ENCODE data around the gene LUZP1. TPM values are rescaled to one million over a fixed set of nuclear protein-coding genes. Genes with fewer than 3 reads are reported as not detected.

LUZP1 gene
- total RNA-seq, 4 donors from 2014 or later: 28.3 to 46.4 (median 33.3) TPM

DNA sequence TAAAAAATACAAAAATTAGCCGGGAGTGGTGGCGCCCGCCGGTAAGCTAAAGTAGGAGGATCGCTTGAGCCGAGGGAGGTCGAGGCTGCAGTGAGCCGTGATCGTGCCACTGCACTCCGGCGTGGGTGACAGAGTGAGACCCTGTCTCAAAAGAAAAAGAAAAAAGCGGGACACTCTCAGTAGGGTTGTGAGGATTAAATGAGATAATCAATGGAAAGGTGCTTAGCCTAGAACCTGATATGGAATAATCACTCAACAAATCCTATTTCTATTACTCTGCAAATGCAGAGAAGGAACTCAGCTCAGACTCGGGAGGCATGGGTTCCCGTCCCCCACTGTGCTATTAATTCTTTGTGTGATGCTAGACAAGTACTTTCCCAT is 529 bp upstream of the LUZP1 start:
- in situ Hi-C loops (cut with MboI; ENCODE audit: low pct_ligation_motif_present in 1 of 4, low pct_unique_long_range_greater_than_20kb in 1 of 4, low sequenced_read_pairs in 3 of 4): no loop called here
- no peaks in the 10 kb centered on the region for H3K36me3 ChIP-seq
- H3K4me3 ChIP-seq: peak overlapping the region in 3 of 4 donors; percentile 70 to 99 (median 77)
- intact Hi-C loops (cut with DNase I; ENCODE audit: low total_unique reads): no loop called here
- H3K4me1 ChIP-seq: peaks cover 6 to 50% (median 41%) of the 10 kb centered on the region in 4 donors
- H3K9me3 ChIP-seq: no peaks in the 10 kb centered on the region
- peak overlapping the region; percentile 95 to 100 (median 96) for H3K27ac ChIP-seq
- WGBS, 2 donors (ENCODE audit: low coverage in 1 of 2): 38 to 58% methylated on average over 12 to 14 of the region's 14 CpGs
- no peaks in the 10 kb centered on the region for H3K27me3 ChIP-seq
- DNase-seq: no peak
- TF ChIP-seq EP300 (IDR thresholded peaks at IDR 0.05; ENCODE audit: low read depth): no peak
- TF ChIP-seq, protein P1, sequence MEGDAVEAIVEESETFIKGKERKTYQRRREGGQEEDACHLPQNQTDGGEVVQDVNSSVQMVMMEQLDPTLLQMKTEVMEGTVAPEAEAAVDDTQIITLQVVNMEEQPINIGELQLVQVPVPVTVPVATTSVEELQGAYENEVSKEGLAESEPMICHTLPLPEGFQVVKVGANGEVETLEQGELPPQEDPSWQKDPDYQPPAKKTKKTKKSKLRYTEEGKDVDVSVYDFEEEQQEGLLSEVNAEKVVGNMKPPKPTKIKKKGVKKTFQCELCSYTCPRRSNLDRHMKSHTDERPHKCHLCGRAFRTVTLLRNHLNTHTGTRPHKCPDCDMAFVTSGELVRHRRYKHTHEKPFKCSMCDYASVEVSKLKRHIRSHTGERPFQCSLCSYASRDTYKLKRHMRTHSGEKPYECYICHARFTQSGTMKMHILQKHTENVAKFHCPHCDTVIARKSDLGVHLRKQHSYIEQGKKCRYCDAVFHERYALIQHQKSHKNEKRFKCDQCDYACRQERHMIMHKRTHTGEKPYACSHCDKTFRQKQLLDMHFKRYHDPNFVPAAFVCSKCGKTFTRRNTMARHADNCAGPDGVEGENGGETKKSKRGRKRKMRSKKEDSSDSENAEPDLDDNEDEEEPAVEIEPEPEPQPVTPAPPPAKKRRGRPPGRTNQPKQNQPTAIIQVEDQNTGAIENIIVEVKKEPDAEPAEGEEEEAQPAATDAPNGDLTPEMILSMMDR (IDR thresholded peaks at IDR 0.05): no peak
- no peak for TF ChIP-seq POLR2AphosphoS5 (IDR thresholded peaks at IDR 0.05)
- no peak for TF ChIP-seq POLR2A (IDR thresholded peaks at IDR 0.05)

DNA sequence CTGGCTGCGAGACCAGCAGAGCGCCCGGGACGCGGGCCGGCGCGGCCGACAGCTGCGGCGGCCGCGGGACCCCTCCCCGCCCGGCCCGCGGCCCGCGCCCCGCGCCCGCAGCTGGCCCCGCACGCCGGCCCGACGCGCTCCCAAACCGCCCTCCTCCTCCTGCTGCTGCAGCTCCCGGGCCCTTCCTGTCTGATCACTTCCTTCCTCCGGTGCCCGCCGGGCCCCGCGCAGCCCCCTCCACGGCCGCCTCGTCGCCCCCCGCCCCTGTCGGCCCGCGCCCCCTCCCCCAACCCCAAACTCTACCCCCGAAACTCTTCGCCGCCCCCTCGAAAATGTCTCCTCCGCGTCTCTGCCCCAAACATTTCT is 594 bp downstream of the LUZP1 start:
- WGBS, 2 donors (ENCODE audit: low coverage in 1 of 2): 0% methylated on average over 6 of the region's 49 CpGs; no CpG with 5 or more reads in 1 of the 2 donors
- DNase-seq: peak; percentile 39
- TF ChIP-seq POLR2AphosphoS5 (IDR thresholded peaks at IDR 0.05) (no peak), EP300 (IDR thresholded peaks at IDR 0.05; ENCODE audit: low read depth) (no peak)
- H3K27ac ChIP-seq: peak overlapping the region; percentile 95 to 100 (median 96)
- H3K36me3 ChIP-seq: no peaks in the 10 kb centered on the region
- H3K4me1 ChIP-seq: peaks cover 6 to 61% (median 44%) of the 10 kb centered on the region in 4 donors
- no peaks in the 10 kb centered on the region for H3K27me3 ChIP-seq
- no peaks in the 10 kb centered on the region for H3K9me3 ChIP-seq
- intact Hi-C loops (cut with DNase I; ENCODE audit: low total_unique reads) (no loop called here), in situ Hi-C loops (cut with MboI; ENCODE audit: low pct_ligation_motif_present in 1 of 4, low pct_unique_long_range_greater_than_20kb in 1 of 4, low sequenced_read_pairs in 3 of 4) (no loop called here)
- H3K4me3 ChIP-seq: peak overlapping the region; percentile 70 to 99 (median 84)

DNA sequence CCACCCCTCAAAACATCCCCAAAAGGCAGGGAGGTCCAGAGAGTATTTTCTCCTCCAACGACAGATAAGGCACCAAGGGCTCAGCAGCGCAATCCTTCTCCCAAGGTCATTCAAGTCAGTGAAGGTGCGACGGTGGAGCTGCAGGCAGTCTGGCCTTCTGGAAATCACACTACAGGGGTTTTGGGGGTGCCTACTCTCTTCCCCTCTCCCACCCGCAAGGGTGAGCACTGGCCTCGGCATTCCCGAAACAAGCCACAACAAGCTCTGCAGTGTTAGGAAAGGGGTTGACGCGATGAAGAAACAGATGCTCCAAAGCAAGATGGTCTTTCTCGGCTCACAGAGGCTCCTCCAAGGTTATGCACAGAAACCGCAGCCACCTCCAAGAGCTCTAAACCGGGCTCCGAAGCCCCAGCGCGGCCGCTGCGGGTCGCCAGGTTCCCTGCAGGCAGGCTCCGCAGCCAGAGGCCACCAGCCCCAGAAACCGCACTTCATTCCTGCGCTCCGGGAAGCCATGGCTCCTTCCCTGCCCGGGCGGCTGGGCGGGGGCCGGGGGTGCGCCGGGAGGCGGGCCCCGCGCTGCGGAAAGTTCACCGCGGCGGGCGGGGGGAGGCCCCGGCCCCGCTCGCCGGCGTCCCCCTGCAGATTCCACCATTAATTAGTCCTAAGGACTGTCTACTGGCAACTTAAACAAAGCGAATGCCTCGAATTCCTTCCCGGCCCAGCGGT is 1.1 kb downstream of the LUZP1 start:
- in situ Hi-C loops (cut with MboI; ENCODE audit: low pct_ligation_motif_present in 1 of 4, low pct_unique_long_range_greater_than_20kb in 1 of 4, low sequenced_read_pairs in 3 of 4): no loop called here
- Histone ChIP-seq H3K9me3 (no peaks in the 10 kb centered on the region), H3K36me3 (no peaks in the 10 kb centered on the region), H3K4me3 (peak overlapping the region; percentile 70 to 99 (median 84)), H3K4me1 (peaks cover 6 to 65% (median 44%) of the 10 kb centered on the region in 4 donors), H3K27me3 (no peaks in the 10 kb centered on the region), H3K27ac (peak overlapping the region; percentile 95 to 100 (median 96))
- peak; percentile 53 for TF ChIP-seq POLR2A (IDR thresholded peaks at IDR 0.05)
- TF ChIP-seq POLR2AphosphoS5 (IDR thresholded peaks at IDR 0.05): peak in 2 of 3 donors; percentile 9 to 50
- TF ChIP-seq, protein P1 (IDR thresholded peaks at IDR 0.05): no peak
- TF ChIP-seq EP300 (IDR thresholded peaks at IDR 0.05; ENCODE audit: low read depth): no peak
- intact Hi-C loops (cut with DNase I; ENCODE audit: low total_unique reads): no loop called here
- 0 to 5% methylated on average over 1 to 21 of the region's 45 CpGs for WGBS, 2 donors (ENCODE audit: low coverage in 1 of 2)
- DNase-seq: peak; percentile 57

DNA sequence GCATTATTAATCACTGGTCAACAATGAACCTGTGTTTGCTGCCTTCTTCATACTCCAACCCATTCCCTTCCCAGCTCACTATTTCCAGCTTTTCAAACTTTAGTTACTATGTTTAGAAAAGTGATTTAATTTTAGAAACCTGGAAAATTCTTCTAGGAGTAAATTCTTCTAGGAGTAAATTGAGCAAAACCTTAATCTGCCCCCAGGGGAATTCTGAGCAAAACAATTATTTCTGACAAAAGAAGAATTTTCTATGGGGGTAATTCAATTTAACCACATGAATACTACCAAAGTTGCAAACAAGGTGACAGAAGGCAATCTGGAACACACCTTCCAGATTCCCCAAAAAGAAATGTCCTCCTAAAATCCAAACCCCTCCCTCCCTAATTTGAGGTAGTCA is 1.8 kb downstream of the LUZP1 start:
- in situ Hi-C loops (cut with MboI; ENCODE audit: low pct_ligation_motif_present in 1 of 4, low pct_unique_long_range_greater_than_20kb in 1 of 4, low sequenced_read_pairs in 3 of 4): no loop called here
- peaks cover 6 to 66% (median 44%) of the 10 kb centered on the region in 4 donors for H3K4me1 ChIP-seq
- H3K27me3 ChIP-seq: no peaks in the 10 kb centered on the region
- H3K36me3 ChIP-seq: no peaks in the 10 kb centered on the region
- no peak for DNase-seq
- intact Hi-C loops (cut with DNase I; ENCODE audit: low total_unique reads): no loop called here
- TF ChIP-seq POLR2A (IDR thresholded peaks at IDR 0.05): no peak
- TF ChIP-seq, protein P1 (IDR thresholded peaks at IDR 0.05): peak in 2 of 5 experiments; percentile 11 to 27
- no peak for TF ChIP-seq POLR2AphosphoS5 (IDR thresholded peaks at IDR 0.05)
- TF ChIP-seq EP300 (IDR thresholded peaks at IDR 0.05; ENCODE audit: low read depth): no peak
- H3K4me3 ChIP-seq: peak overlapping the region in 3 of 4 donors; percentile 70 to 99 (median 77)
- H3K9me3 ChIP-seq: no peaks in the 10 kb centered on the region
- H3K27ac ChIP-seq: peak overlapping the region; percentile 95 to 100 (median 96)

All from transverse colon (tissue), 4 donors.